Duodenal mucosa (tissue), 2 donors: ENCODE measurements around the gene PRKAR1B.

Experiments
- H3K27ac ChIP-seq: one replicate; pipeline ENCODE4 v1.7.0; 2013; ENCODE audit warnings: low read depth, low read length
- H3K27me3 ChIP-seq, 2 donors: one replicate each; pipeline ENCODE4 v1.7.0; 2013; ENCODE audit warnings: low read length in 2 of 2, control low read depth in 1 of 2; ENCODE audit not compliant: insufficient read depth in 2 of 2, control insufficient read depth in 1 of 2
- H3K36me3 ChIP-seq, 2 donors: one replicate each; pipeline ENCODE4 v1.7.0; 2013; ENCODE audit warnings: low read length in 2 of 2, control low read depth in 1 of 2; ENCODE audit not compliant: insufficient read depth in 2 of 2, control insufficient read depth in 1 of 2
- H3K4me1 ChIP-seq, 2 donors: one replicate each; pipeline ENCODE4 v1.7.0; 2013; ENCODE audit warnings: low read length in 2 of 2, control low read depth in 1 of 2; ENCODE audit not compliant: insufficient read depth in 2 of 2, control insufficient read depth in 1 of 2
- H3K4me3 ChIP-seq, 2 donors: one replicate each; pipeline ENCODE4 v1.7.0; 2013; ENCODE audit warnings: low read length in 2 of 2, low read depth in 1 of 2
- H3K9ac ChIP-seq, 2 donors: one replicate each; pipeline ENCODE4 v1.7.0; 2013; ENCODE audit warnings: low read length in 2 of 2, low read depth in 1 of 2
- H3K9me3 ChIP-seq, 2 donors: one replicate each; pipeline ENCODE4 v1.7.0; 2013; ENCODE audit warnings: low read length in 2 of 2, control low read depth in 1 of 2; ENCODE audit not compliant: control insufficient read depth in 1 of 2

PRKAR1B gene

DNA sequence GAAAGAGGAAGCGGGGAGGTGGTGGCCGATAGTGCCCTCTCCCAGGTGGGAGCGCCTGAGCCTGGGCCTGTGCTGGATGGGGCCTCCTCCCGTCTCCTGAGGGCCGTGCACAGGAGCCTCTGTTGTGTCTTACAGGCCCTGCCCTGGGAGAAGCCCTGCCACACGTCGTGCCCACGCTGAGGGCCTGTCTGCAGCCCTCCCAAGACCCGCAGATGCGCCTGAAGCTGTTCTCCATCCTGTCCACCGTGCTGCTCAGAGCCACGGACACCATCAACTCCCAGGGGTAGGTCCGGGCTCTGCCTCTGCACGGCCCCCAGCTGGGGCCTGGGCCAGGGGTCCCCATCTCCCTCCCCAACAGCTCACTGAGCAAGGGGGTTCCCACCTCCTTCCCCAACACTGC, 43.3 kb upstream of the PRKAR1B start:
- no peak overlapping the region for H3K9ac ChIP-seq
- no peak overlapping the region for H3K27ac ChIP-seq
- peaks cover 0 to 46% of the 10 kb centered on the region in 2 donors for H3K36me3 ChIP-seq
- H3K9me3 ChIP-seq, result no peaks in the 10 kb centered on the region
- H3K27me3 ChIP-seq, result no peaks in the 10 kb centered on the region
- peaks cover 8% of the 10 kb centered on the region in 2 donors for H3K4me1 ChIP-seq
- H3K4me3 ChIP-seq, result no peak overlapping the region

DNA sequence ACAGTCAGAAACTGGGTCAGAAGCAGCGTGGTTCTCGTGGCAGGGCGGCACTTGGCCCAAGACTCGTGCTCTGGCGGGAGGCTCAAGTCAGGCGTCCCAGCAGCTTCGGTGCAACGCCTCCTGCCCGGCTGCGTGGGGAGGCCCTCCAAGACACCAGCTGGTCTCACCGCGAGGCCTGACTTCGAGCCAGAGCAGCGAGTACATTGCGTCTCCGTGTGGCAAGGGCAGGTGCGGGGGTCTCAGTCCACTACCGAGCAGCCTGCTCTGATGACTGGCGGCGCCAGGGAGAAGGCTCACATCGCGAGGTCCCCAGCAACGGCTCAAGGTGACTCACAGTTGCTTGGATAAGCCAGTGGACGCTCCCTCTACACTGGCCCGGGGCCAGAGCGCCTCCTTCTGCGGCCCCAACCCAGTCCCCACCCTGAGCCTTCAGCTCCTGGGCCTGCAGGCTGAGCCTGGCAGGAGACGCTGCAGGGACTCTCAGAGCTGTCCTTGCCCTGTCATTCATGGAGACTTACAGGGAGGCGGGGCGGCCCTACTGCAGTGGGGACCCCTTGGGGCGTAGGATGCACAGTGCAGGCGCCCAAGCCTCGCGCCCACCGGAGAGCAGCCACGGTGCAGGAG, 41.9 kb upstream of the PRKAR1B start:
- Histone ChIP-seq H3K9ac (no peak overlapping the region), H3K4me1 (peaks cover 8% of the 10 kb centered on the region in 2 donors), H3K36me3 (peaks cover 3 to 54% of the 10 kb centered on the region in 2 donors), H3K9me3 (no peaks in the 10 kb centered on the region), H3K4me3 (no peak overlapping the region), H3K27ac (no peak overlapping the region), H3K27me3 (no peaks in the 10 kb centered on the region)

DNA sequence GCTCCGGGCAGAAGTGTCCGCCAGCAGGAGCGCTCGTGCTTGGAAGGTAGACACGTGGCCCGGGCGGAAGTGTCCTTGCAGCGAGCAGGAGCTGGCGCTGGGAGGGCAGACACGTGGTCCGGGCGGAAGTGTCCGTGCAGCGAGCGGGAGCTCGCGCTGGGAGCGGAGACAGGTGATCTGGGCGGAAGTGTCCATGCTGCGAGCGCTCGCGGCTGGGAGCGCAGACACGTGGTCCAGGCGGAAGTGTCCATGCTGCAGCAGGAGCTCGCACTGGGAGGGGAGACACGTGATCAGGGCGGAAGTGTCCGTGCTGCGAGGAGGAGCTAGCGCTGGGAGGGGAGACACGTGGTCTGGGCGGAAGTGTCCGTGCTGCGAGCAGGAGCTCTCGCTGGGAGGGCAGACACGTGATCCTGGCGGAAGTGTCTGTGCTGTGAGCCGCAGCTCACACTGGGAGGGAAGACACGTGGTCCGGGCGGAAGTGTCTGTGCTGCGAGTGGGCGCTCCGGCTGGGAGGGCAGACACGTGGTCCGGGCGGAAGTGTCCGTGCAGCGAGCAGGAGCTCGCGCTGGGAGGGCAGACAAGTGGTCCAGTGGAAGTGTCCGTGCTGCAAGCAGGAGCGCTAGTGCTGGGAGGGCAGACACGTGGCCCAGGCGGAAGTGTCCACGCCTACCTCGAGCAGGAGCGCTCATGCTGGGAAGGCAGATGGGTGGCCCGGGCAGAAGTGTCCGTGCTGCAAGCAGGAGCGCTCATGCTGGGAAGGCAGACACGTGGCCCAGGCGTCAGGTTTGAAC, 41.1 kb upstream of the PRKAR1B start:
- H3K4me1 ChIP-seq, result peaks cover 8% of the 10 kb centered on the region in 2 donors
- H3K4me3 ChIP-seq, result no peak overlapping the region
- H3K27ac ChIP-seq, result no peak overlapping the region
- H3K27me3 ChIP-seq, result no peaks in the 10 kb centered on the region
- H3K36me3 ChIP-seq, result peaks cover 9 to 56% of the 10 kb centered on the region in 2 donors
- H3K9ac ChIP-seq, result no peak overlapping the region
- H3K9me3 ChIP-seq, result no peaks in the 10 kb centered on the region

DNA sequence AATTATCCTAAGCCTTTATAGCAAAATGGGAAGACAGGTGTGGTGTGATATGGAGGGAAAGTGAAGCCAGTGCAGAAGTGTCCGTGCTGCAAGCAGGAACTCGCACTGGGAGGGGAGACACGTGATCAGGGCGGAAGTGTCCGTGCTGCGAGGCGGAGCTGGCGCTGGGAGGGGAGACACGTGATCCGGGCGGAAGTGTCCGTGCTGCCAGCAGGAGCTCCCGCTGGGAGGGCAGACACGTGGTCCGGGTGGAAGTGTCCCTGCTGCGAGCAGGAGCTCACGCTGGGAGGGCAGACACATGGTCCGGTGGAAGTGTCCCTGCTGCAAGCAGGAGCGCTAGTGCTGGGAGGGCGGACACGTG, 40.5 kb upstream of the PRKAR1B start:
- Histone ChIP-seq H3K9me3 (no peaks in the 10 kb centered on the region), H3K4me1 (peaks cover 8% of the 10 kb centered on the region in 2 donors), H3K27me3 (no peaks in the 10 kb centered on the region), H3K27ac (no peak overlapping the region), H3K36me3 (peaks cover 13 to 59% of the 10 kb centered on the region in 2 donors), H3K4me3 (no peak overlapping the region), H3K9ac (no peak overlapping the region)

DNA sequence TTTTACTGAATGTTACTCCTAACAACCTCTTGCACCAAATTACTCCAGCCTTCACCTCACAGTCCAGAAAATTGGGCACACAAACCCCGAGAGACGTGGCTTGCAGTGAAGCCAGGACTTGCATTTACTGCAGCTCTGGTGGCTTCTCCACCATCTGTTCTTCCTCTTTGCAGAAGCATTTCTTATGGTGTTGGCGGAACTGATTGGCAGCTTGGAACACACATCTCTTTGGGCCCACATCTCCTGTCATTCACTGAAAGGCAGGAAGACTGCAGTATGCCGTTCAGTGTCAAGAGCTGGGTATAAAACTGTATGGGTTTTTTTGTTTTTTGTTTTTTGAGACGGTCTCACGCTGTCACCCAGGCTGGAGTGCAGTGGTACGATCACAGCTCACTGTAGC, 38.3 kb upstream of the PRKAR1B start:
- no peak overlapping the region for H3K4me3 ChIP-seq
- no peak overlapping the region for H3K9ac ChIP-seq
- H3K27me3 ChIP-seq, result no peaks in the 10 kb centered on the region
- H3K27ac ChIP-seq, result no peak overlapping the region
- H3K4me1 ChIP-seq, result peaks cover 0 to under 1% of the 10 kb centered on the region in 2 donors
- H3K9me3 ChIP-seq, result no peaks in the 10 kb centered on the region
- peaks cover 17 to 67% of the 10 kb centered on the region in 2 donors for H3K36me3 ChIP-seq

DNA sequence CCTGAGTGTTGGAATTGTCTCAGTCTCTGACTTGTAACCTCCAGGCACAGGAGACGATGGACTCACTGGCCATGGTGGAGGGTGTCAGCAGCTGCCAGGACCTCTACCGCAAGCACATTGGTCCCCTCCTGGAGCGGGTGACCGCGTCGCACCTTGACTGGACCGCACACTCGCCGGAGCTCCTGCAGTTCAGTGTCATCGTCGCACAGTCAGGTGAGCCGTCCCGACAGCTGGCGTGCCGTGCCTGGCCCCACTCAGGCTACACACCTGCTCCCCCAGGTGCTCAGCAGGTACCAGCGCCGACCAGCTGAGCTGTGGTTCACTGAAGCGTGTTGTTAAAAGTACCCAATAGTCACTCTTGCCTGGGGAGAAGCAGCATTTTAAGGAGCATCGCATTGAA, 36.7 kb upstream of the PRKAR1B start:
- Histone ChIP-seq H3K27ac (no peak overlapping the region), H3K27me3 (no peaks in the 10 kb centered on the region), H3K36me3 (peaks cover 17 to 65% of the 10 kb centered on the region in 2 donors), H3K4me3 (no peak overlapping the region), H3K9ac (no peak overlapping the region), H3K4me1 (no peaks in the 10 kb centered on the region), H3K9me3 (no peaks in the 10 kb centered on the region)

DNA sequence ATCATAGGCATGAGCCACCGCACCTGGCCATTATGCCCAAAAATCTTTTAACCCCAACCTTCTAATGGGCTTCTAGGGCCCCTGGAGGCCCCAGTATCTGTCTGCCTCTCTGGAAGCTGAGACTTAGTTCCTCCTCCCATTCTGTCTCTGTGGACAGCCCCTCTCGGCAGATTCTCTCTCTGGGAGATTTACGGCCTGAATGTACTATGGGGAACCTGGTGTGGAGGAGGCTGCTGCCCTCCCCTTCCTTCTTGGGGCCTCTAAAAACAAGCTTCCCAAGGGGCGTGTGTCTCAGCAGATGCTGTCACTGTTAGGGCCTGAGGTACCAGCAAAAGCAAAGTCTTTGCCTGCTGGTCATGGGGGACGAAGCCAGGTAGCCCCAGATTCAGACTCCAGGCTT, 35.8 kb upstream of the PRKAR1B start:
- Histone ChIP-seq H3K36me3 (peaks cover 21 to 67% of the 10 kb centered on the region in 2 donors), H3K27me3 (no peaks in the 10 kb centered on the region), H3K4me1 (no peaks in the 10 kb centered on the region), H3K4me3 (no peak overlapping the region), H3K9me3 (no peaks in the 10 kb centered on the region), H3K27ac (no peak overlapping the region), H3K9ac (no peak overlapping the region)

DNA sequence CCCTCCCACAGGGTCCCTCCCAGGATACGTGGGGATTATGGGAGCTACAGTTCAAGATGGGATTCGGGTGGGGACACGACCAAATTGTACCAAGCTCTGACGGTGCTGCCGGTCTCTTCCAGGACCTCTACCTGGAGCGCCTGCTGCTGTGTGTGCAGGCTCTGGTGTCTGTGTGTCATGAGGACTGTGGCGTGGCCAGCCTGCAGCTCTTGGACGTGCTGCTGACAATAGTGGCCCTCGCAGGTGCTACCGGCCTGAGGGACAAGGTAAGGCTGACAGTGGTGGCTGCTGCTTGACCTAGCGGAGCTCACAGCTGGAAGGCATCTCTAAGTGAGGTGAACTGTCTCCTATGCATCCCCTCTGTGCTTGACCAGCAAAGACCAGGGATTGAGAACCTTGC, 34.5 kb upstream of the PRKAR1B start:
- no peak overlapping the region for H3K4me3 ChIP-seq
- no peak overlapping the region for H3K27ac ChIP-seq
- H3K4me1 ChIP-seq, result no peaks in the 10 kb centered on the region
- no peaks in the 10 kb centered on the region for H3K27me3 ChIP-seq
- H3K36me3 ChIP-seq, result peaks cover 25 to 78% of the 10 kb centered on the region in 2 donors
- H3K9ac ChIP-seq, result no peak overlapping the region
- no peaks in the 10 kb centered on the region for H3K9me3 ChIP-seq

DNA sequence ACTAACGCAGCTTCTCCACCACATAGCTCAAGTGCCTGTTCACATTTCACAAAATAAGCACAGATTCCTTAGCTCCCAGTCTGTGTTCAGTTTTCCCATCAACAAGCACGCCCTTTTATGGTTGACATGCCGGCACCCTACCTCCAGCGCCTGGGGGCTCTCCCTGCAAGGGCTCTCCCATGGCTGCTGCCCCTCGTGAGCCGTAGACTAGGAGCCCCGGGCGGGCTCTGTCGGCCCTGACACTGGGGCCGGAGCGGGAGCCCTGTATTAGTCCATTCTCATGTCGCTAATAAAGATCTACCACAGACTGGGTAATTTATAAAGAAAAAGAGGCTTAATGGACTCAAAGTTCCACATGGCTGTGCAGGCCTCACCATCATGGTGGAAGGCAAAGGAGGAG, 34.0 kb upstream of the PRKAR1B start:
- Histone ChIP-seq H3K4me1 (no peaks in the 10 kb centered on the region), H3K4me3 (no peak overlapping the region), H3K36me3 (peaks cover 25 to 78% of the 10 kb centered on the region in 2 donors), H3K9ac (no peak overlapping the region), H3K9me3 (no peaks in the 10 kb centered on the region), H3K27me3 (no peaks in the 10 kb centered on the region), H3K27ac (no peak overlapping the region)

DNA sequence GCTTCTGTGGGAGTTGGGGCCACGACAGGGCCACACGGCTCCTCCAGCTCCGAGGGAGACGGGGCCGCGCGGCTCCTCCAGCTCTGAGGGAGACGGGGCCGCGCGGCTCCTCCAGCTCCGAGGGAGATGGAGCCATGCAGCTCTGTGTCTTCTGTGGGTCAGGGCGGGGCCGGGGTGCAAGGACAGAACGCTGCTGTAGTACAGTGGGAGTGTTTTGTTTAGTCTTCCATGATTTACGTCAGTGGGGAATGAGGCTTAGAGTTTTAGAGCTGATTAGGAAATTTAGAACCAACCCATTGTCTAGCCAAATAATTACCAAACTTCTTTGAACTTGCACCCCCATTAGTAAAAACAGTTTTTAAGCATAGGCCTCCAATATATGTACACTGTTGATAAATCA, 32.9 kb upstream of the PRKAR1B start:
- H3K4me1 ChIP-seq, result no peaks in the 10 kb centered on the region
- no peaks in the 10 kb centered on the region for H3K27me3 ChIP-seq
- peaks cover 29 to 80% of the 10 kb centered on the region in 2 donors for H3K36me3 ChIP-seq
- H3K4me3 ChIP-seq, result no peak overlapping the region
- no peak overlapping the region for H3K9ac ChIP-seq
- H3K27ac ChIP-seq, result no peak overlapping the region
- no peaks in the 10 kb centered on the region for H3K9me3 ChIP-seq
